Osteocyte (in vitro differentiated cells): Measurements from ENCODE around the gene NKIRAS2. TPM values are rescaled to one million over a fixed set of nuclear protein-coding genes. Genes with fewer than 3 reads are reported as not detected.

Source experiments
- DNase-seq: peaks from one replicate; pipeline ENCODE4 v3.0.0; 2021; ENCODE audit warnings: mixed read lengths; ENCODE audit not compliant: unreplicated experiment; ENCODE audit errors: extremely low spot score
- H3K27ac Mint-ChIP-seq: one replicate; pipeline ENCODE4 v1.8.0; 2021; ENCODE audit warnings: mild to moderate bottlenecking, mixed read lengths; ENCODE audit not compliant: unreplicated experiment
- H3K27me3 Mint-ChIP-seq: one replicate; pipeline ENCODE4 v1.8.0; 2021; ENCODE audit warnings: mixed read lengths; ENCODE audit not compliant: unreplicated experiment
- H3K36me3 Mint-ChIP-seq: one replicate; pipeline ENCODE4 v1.8.0; 2021; ENCODE audit warnings: mixed read lengths; ENCODE audit not compliant: unreplicated experiment
- H3K4me1 Mint-ChIP-seq: one replicate; pipeline ENCODE4 v1.8.0; 2021; ENCODE audit warnings: mixed read lengths; ENCODE audit not compliant: unreplicated experiment
- H3K4me3 Mint-ChIP-seq: one replicate; pipeline ENCODE4 v1.8.0; 2021; ENCODE audit warnings: mild to moderate bottlenecking, moderate library complexity, mixed read lengths; ENCODE audit not compliant: unreplicated experiment
- H3K9me3 Mint-ChIP-seq: one replicate; pipeline ENCODE4 v1.8.0; 2021; ENCODE audit warnings: mixed read lengths; ENCODE audit not compliant: unreplicated experiment
- total RNA-seq: library from RNA; stranded (reverse); gene quantifications from 2 replicates; pipeline ENCODE4 v1.2.1, GENCODE V29; 2021
- TF ChIP-seq, protein P1 (sequence below): fragments of 200-600 bp; sonication (generic); IDR thresholded peaks from 2 replicates; pipeline ENCODE4 v1.5.0; 2021; ENCODE audit warnings: antibody characterized with exemption, mild to moderate bottlenecking, moderate library complexity

NKIRAS2 gene
- total RNA-seq, 1 donor from 2014 or later, result 48.9 TPM

DNA sequence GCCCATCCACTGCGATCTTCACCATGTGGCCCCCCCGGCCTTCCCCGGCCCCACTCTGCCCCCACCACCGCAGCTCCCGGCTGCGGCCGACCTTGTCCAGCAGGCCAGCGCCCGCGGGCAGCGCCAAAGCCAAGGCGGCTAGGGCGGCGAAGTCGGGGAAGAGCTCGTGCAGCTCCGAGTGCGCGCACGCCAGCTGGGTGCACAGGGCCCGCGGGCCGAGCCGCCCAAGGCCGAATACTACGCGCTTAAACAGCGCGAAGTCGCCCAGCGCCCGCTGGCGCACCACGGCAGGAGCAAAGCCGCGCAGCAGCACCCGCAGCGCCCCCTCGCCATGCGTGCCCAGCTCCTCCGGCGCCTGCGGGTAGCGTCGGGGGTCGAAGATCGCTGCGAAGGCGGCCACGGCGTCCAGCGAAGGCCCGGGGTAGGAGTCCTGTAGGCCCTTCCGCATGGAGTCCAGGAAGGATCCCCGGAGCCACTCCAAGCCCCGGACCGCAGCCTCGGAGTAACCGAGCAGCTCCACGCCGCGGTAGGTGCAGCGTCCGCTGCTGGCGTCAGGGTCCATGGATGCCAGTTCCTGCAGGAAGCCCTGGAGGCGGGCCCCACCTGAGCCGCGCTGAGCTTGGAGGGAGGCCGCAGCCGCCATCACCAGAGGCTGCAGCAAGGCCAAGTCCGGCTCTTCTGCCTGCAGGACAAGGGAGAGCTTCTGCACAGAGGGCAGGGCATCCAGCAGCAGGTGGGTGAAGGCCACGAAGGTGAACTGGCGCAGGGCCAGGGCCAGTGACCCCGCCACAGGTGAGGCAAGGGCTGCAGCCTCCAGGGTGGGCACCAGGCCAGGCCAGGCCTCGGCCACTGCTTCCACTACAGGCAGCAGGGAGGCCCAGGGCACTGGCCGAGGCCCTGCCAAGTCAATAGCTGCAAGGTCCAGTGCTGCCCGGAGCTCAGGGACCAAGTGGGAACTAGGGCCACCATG, 20.2 kb downstream of the NKIRAS2 start:
- Mint-ChIP-seq H3K4me3 (no peak overlapping the region), H3K27me3 (no peaks in the 10 kb centered on the region), H3K9me3 (no peaks in the 10 kb centered on the region), H3K27ac (no peak overlapping the region), H3K4me1 (no peaks in the 10 kb centered on the region), H3K36me3 (no peaks in the 10 kb centered on the region)
- TF ChIP-seq, protein P1, sequence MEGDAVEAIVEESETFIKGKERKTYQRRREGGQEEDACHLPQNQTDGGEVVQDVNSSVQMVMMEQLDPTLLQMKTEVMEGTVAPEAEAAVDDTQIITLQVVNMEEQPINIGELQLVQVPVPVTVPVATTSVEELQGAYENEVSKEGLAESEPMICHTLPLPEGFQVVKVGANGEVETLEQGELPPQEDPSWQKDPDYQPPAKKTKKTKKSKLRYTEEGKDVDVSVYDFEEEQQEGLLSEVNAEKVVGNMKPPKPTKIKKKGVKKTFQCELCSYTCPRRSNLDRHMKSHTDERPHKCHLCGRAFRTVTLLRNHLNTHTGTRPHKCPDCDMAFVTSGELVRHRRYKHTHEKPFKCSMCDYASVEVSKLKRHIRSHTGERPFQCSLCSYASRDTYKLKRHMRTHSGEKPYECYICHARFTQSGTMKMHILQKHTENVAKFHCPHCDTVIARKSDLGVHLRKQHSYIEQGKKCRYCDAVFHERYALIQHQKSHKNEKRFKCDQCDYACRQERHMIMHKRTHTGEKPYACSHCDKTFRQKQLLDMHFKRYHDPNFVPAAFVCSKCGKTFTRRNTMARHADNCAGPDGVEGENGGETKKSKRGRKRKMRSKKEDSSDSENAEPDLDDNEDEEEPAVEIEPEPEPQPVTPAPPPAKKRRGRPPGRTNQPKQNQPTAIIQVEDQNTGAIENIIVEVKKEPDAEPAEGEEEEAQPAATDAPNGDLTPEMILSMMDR, result no peak
- no peak for DNase-seq

DNA sequence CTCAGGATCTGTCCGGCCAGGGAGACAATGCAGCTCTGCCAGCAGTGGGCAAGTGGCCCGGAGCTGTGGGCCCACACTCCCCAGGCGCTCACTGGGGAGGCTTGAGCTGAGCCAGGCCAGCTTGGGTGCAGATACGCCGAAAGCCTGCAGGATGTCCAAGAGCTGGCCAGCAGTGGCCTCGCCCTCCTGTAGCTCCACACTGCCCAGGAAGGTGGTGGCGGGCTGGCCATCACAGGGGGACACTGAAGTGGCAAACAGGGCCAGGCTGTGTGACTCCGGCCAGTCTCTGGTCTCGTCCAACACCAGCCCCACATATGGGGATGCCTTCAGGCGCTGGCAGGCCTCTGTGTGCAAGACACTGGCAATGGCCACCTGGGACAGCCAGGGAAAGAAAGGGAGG, 20.9 kb downstream of the NKIRAS2 start:
- DNase-seq, result no peak
- H3K4me1 Mint-ChIP-seq, result no peaks in the 10 kb centered on the region

DNA sequence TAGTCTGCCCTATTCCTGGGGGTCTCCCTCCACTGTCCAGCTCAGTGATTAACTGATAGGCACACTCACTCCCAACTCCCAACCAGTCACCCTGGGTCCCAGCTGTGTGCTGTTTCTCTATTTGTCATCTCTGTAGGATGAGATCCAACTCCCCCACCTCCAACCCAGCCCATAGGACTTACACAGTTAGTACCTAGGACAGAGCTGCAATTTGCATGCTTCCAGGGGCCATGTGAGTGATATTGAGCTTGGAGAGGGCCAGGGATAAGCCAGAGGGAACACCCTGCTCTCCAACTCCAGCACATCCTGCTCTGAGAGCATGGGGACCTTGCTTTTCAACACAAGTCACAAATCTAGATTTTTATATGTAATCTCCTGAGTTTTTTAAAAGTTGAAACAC, 21.7 kb downstream of the NKIRAS2 start:
- Mint-ChIP-seq H3K4me3 (no peak overlapping the region), H3K9me3 (no peaks in the 10 kb centered on the region), H3K27ac (no peak overlapping the region), H3K4me1 (no peaks in the 10 kb centered on the region), H3K27me3 (no peaks in the 10 kb centered on the region), H3K36me3 (no peaks in the 10 kb centered on the region)
- no peak for DNase-seq
- TF ChIP-seq, protein P1, result no peak

More for the DNA sequence above, 20.9 kb downstream of the NKIRAS2 start:
- H3K4me3 Mint-ChIP-seq, result no peak overlapping the region
- no peaks in the 10 kb centered on the region for H3K36me3 Mint-ChIP-seq
- H3K27ac Mint-ChIP-seq, result no peak overlapping the region
- H3K9me3 Mint-ChIP-seq, result no peaks in the 10 kb centered on the region
- TF ChIP-seq, protein P1, result no peak
- no peaks in the 10 kb centered on the region for H3K27me3 Mint-ChIP-seq

- Mint-ChIP-seq H3K9me3 (no peaks in the 10 kb centered on the region), H3K4me1 (no peaks in the 10 kb centered on the region), H3K4me3 (no peak overlapping the region), H3K27me3 (no peaks in the 10 kb centered on the region), H3K36me3 (no peaks in the 10 kb centered on the region), H3K27ac (no peak overlapping the region)
- TF ChIP-seq, protein P1, result no peak
- no peak for DNase-seq
Measured at GRCh38 chr17:42042598-42043319, 22.9 kb downstream of the NKIRAS2 start.

GRCh38 chr17:42045719-42046118, 25.8 kb downstream of the NKIRAS2 start:
- H3K27ac Mint-ChIP-seq, result no peak overlapping the region
- H3K4me3 Mint-ChIP-seq, result no peak overlapping the region
- no peaks in the 10 kb centered on the region for H3K9me3 Mint-ChIP-seq

More at GRCh38 chr17:42045719-42046118, 25.8 kb downstream of the NKIRAS2 start:
- TF ChIP-seq, protein P1, result no peak
- H3K36me3 Mint-ChIP-seq, result no peaks in the 10 kb centered on the region
- H3K4me1 Mint-ChIP-seq, result peaks cover 2% of the 10 kb centered on the region
- H3K27me3 Mint-ChIP-seq, result no peaks in the 10 kb centered on the region
- no peak for DNase-seq
